T-helper 2 cell treated with Interferon-gamma antibody and Interleukin-4, amounts not matched to agents 100 ng/mL and 5 ng/mL, for 36 hours (primary cell): Measurements from ENCODE around the gene RETN. TPM values are rescaled to one million over a fixed set of nuclear protein-coding genes. Genes with fewer than 3 reads are reported as not detected.

Source experiments
- intact Hi-C: fragments of 100-400 bp; cut with micrococcal nuclease; formaldehyde crosslinking; loops from one replicate; pipeline ENCODE4 v1.15.1; 2023
- total RNA-seq: library from RNA; stranded (reverse); gene quantifications from 2 replicates; pipeline ENCODE4 v1.2.3, GENCODE V29; 2022

RETN gene
- total RNA-seq, result 0.55 TPM in 1 of 2 replicates, not detected in the other

GRCh38 chr19:7668842-7669241 is at the start of gene RETN:
RETN (plus strand) TSS chr19:7669049; CDS start chr19:7669327, 278 bp downstream.
- intact Hi-C loops, result no loop called here

- intact Hi-C loops, result no loop called here
Measured at GRCh38 chr19:7619671-7620441, 49.0 kb upstream of the RETN start.

- intact Hi-C loops, result no loop called here
Measured at GRCh38 chr19:7620442-7621412, 48.1 kb upstream of the RETN start.

GRCh38 chr19:7622933-7623685 is 45.7 kb upstream of the RETN start:
- intact Hi-C loops, result no loop called here

- intact Hi-C loops, result no loop called here
Measured at GRCh38 chr19:7623725-7624603, 44.9 kb upstream of the RETN start.

- intact Hi-C loops, result no loop called here
Measured at GRCh38 chr19:7624810-7625209, 44.0 kb upstream of the RETN start.

GRCh38 chr19:7625763-7626372 is 43.0 kb upstream of the RETN start:
- intact Hi-C loops, result no loop called here

GRCh38 chr19:7627166-7627565 is 41.7 kb upstream of the RETN start:
- intact Hi-C loops, result no loop called here

GRCh38 chr19:7628589-7629311 is 40.1 kb upstream of the RETN start:
- intact Hi-C loops, result loop anchor here (1.0 kb wide), 2 partner anchors 93 to 201 kb away; partner anchors contain the start of gene PNPLA6

GRCh38 chr19:7629347-7630054 is 39.3 kb upstream of the RETN start, which contains the start of the genes PET100 and XAB2:
PET100 (plus strand) TSS chr19:7629793; CDS start chr19:7629834, 41 bp downstream.
XAB2 (minus strand) TSS chr19:7629545; CDS start chr19:7629527, 18 bp downstream.
- intact Hi-C loops, result loop anchor here (1.0 kb wide), 2 partner anchors 94 to 200 kb away; partner anchors contain the start of gene PNPLA6

GRCh38 chr19:7631577-7631976 is 37.3 kb upstream of the RETN start:
- intact Hi-C loops, result no loop called here

- intact Hi-C loops, result no loop called here
Measured at GRCh38 chr19:7632340-7633203, 36.3 kb upstream of the RETN start.

- intact Hi-C loops, result no loop called here
Measured at GRCh38 chr19:7633698-7634097, 35.2 kb upstream of the RETN start, which contains the start of gene PCP2. PCP2 (minus strand) TSS chr19:7633719; CDS start chr19:7633457, 262 bp downstream.

GRCh38 chr19:7635670-7636069 is 33.2 kb upstream of the RETN start:
- intact Hi-C loops, result no loop called here

- intact Hi-C loops, result no loop called here
Measured at GRCh38 chr19:7636317-7636690, 32.5 kb upstream of the RETN start.

GRCh38 chr19:7636691-7637373 is 32.0 kb upstream of the RETN start, which contains the start of gene STXBP2:
STXBP2 (plus strand) TSS chr19:7637110; CDS start chr19:7637150, 40 bp downstream.
- intact Hi-C loops, result no loop called here
